ENCODE measurements around the gene CLIC6.

The CLIC6 gene

GRCh38 chr21:34670220-34670961, 1.6 kb downstream of the CLIC6 start:
- DNase-seq (ENCODE audit: low read depth): no peak
- H3K4me3 ChIP-seq (ENCODE audit: low read length): peak overlapping the region; percentile 86
- peak; percentile 20 for TF ChIP-seq CTCF (conservative IDR thresholded peaks at IDR 0.05; ENCODE audit: low read depth, low read length)

- H3K4me3 ChIP-seq (ENCODE audit: low read length): peak overlapping the region; percentile 86
- peak; percentile 28 for TF ChIP-seq CTCF (conservative IDR thresholded peaks at IDR 0.05; ENCODE audit: low read depth, low read length)
- DNase-seq (ENCODE audit: low read depth): no peak
These were observed 2.2 kb downstream of the CLIC6 start for GRCh38 chr21:34670962-34671348.

GRCh38 chr21:34671462-34671861, 2.7 kb downstream of the CLIC6 start:
- peak overlapping the region; percentile 86 for H3K4me3 ChIP-seq (ENCODE audit: low read length)
- no peak for TF ChIP-seq CTCF (conservative IDR thresholded peaks at IDR 0.05; ENCODE audit: low read depth, low read length)
- peak; percentile 84 for DNase-seq (ENCODE audit: low read depth)

- no peak for DNase-seq (ENCODE audit: low read depth)
- no peak for TF ChIP-seq CTCF (conservative IDR thresholded peaks at IDR 0.05; ENCODE audit: low read depth, low read length)
These were observed 3.1 kb downstream of the CLIC6 start for GRCh38 chr21:34671891-34672290.

GRCh38 chr21:34673006-34673405, 4.2 kb downstream of the CLIC6 start:
- H3K4me3 ChIP-seq (ENCODE audit: low read length): peak overlapping the region; percentile 86
- no peak for TF ChIP-seq CTCF (conservative IDR thresholded peaks at IDR 0.05; ENCODE audit: low read depth, low read length)
- DNase-seq (ENCODE audit: low read depth): no peak

More at GRCh38 chr21:34671891-34672290, 3.1 kb downstream of the CLIC6 start:
- peak overlapping the region; percentile 86 for H3K4me3 ChIP-seq (ENCODE audit: low read length)

- no peak overlapping the region for H3K4me3 ChIP-seq (ENCODE audit: low read length)
- TF ChIP-seq CTCF (conservative IDR thresholded peaks at IDR 0.05; ENCODE audit: low read depth, low read length): no peak
- DNase-seq (ENCODE audit: low read depth): no peak
These were observed 5.7 kb downstream of the CLIC6 start for GRCh38 chr21:34674468-34674867.

- DNase-seq (ENCODE audit: low read depth): no peak
- no peak overlapping the region for H3K4me3 ChIP-seq (ENCODE audit: low read length)
- no peak for TF ChIP-seq CTCF (conservative IDR thresholded peaks at IDR 0.05; ENCODE audit: low read depth, low read length)
These were observed 7.1 kb downstream of the CLIC6 start for GRCh38 chr21:34675871-34676270.

Data from retinal pigment epithelial cell (primary cell).